Measurements from ENCODE around the gene ANKRD33B. TPM values are rescaled to one million over a fixed set of nuclear protein-coding genes. Genes with fewer than 3 reads are reported as not detected.

ANKRD33B gene
- total RNA-seq, 1 experiment from 2014 or later = 6.9 TPM

DNA sequence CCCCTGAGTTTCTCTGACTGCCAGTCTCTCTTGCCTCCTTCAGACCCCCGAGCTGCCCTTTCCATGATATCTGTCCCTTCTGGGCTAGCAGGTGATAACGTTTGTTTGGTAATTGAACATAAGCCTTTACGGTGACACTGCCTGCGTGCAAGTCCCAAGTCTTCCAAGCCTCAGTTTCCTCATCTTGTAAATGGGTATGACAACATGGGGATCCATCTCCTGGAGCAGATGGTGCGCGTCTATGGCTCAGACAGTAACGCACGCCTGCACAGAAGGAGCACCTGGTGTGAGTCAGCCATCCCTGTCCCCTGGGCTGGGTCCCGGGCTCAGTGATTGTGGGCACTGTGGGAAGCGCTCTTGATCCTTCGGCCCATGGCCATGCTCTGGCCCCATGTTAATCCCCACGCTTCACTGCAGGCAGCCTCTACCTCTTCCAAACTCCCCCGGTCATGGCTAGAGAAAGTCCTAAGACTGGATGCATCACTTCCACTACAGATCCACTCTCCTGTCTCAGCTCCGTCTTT lies 111.4 kb downstream of the ANKRD33B start:
- H3K4me2 ChIP-seq (ENCODE audit: insufficient read depth, insufficient read length, low read length) = no peak overlapping the region
- H3K23me2 ChIP-seq (ENCODE audit: insufficient read length, low read depth, low read length, poor library complexity, severe bottlenecking) = no peaks in the 10 kb centered on the region
- no peak overlapping the region for H3T11ph ChIP-seq (ENCODE audit: low read length)
- H3K79me1 ChIP-seq (ENCODE audit: insufficient read depth, low read depth, low read length, poor library complexity, severe bottlenecking) = no peaks in the 10 kb centered on the region
- no peak overlapping the region for H3K18ac ChIP-seq (ENCODE audit: insufficient read length, low read depth, low read length)
- H2BK5ac ChIP-seq (ENCODE audit: insufficient read length, low read length) = no peak overlapping the region
- H2BK20ac ChIP-seq (ENCODE audit: low read depth, low read length, poor library complexity, severe bottlenecking) = no peak overlapping the region
- H3K79me2 ChIP-seq (ENCODE audit: insufficient read depth, low read length) = no peaks in the 10 kb centered on the region
- Mint-ChIP-seq H3K4me3 (no peak overlapping the region), H3K27ac (no peak overlapping the region), H3K9me3 (peaks cover 0 to 5% of the 10 kb centered on the region in 2 experiments; a peak in 1 of 5 replicates), H3K4me1 (peaks cover 2 to 3% of the 10 kb centered on the region in 2 experiments; a peak in 2 of 4 replicates), H3K27me3 (ENCODE audit: low read depth) (peaks cover 21% of the 10 kb centered on the region), H3K36me3 (ENCODE audit: insufficient read depth in 1 of 3, low read depth in 3 of 3) (peaks cover 8 to 21% (median 21%) of the 10 kb centered on the region in 3 experiments; a peak in 6 of 7 replicates)
- H2BK12ac ChIP-seq (ENCODE audit: insufficient read length, low read depth, low read length) = no peak overlapping the region
- no peak overlapping the region for H4K5ac ChIP-seq (ENCODE audit: insufficient read length, low read depth, low read length)
- H2BK15ac ChIP-seq (ENCODE audit: low read depth, low read length) = no peak overlapping the region
- no peak overlapping the region for H3K23ac ChIP-seq (ENCODE audit: insufficient read length, low read depth, low read length)
- no peaks in the 10 kb centered on the region for H4K20me1 ChIP-seq (ENCODE audit: control insufficient read depth, insufficient read depth, insufficient read length)
- DNase-seq = no peak
- H3K14ac ChIP-seq (ENCODE audit: insufficient read depth, low read length) = no peak overlapping the region
- H3K27me3 ChIP-seq (ENCODE audit: insufficient read depth, low read length) = no peaks in the 10 kb centered on the region
- H3K56ac ChIP-seq (ENCODE audit: insufficient read length, low read depth, low read length) = no peak overlapping the region
- no peak overlapping the region for H4K8ac ChIP-seq (replicated peaks; ENCODE audit: insufficient read length, low read depth, low read length)
- no peak overlapping the region for H3K9ac ChIP-seq (ENCODE audit: extremely low read depth, insufficient read length, low read length)
- H2AK5ac ChIP-seq (ENCODE audit: insufficient read length, low read length) = no peak overlapping the region
- no CpG with 5 or more reads among the region's 14 CpGs for WGBS (ENCODE audit: extremely low coverage, insufficient read length, low lambda C conversion rate)
- no peaks in the 10 kb centered on the region for H3K9me3 ChIP-seq (ENCODE audit: control insufficient read depth, low read depth, low read length)
- H2BK120ac ChIP-seq (ENCODE audit: low read depth, low read length, poor library complexity, severe bottlenecking) = no peak overlapping the region
- TF ChIP-seq, protein P1, sequence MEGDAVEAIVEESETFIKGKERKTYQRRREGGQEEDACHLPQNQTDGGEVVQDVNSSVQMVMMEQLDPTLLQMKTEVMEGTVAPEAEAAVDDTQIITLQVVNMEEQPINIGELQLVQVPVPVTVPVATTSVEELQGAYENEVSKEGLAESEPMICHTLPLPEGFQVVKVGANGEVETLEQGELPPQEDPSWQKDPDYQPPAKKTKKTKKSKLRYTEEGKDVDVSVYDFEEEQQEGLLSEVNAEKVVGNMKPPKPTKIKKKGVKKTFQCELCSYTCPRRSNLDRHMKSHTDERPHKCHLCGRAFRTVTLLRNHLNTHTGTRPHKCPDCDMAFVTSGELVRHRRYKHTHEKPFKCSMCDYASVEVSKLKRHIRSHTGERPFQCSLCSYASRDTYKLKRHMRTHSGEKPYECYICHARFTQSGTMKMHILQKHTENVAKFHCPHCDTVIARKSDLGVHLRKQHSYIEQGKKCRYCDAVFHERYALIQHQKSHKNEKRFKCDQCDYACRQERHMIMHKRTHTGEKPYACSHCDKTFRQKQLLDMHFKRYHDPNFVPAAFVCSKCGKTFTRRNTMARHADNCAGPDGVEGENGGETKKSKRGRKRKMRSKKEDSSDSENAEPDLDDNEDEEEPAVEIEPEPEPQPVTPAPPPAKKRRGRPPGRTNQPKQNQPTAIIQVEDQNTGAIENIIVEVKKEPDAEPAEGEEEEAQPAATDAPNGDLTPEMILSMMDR (conservative IDR thresholded peaks at IDR 0.05) = no peak
- no peak overlapping the region for H2AFZ ChIP-seq (ENCODE audit: low read length)
- no peak overlapping the region for H4K91ac ChIP-seq (ENCODE audit: insufficient read length, low read depth, low read length)
- H3K4ac ChIP-seq (ENCODE audit: low read depth, low read length) = no peak overlapping the region
- no peaks in the 10 kb centered on the region for H3K4me1 ChIP-seq (ENCODE audit: insufficient read depth, low read length)
- no peak overlapping the region for H3K27ac ChIP-seq (ENCODE audit: insufficient read length, low read depth, low read length)
